Ishikawa (cell line): ENCODE data around the gene ZSWIM5.

Experiments used
- EP300 ChIP-seq: IDR thresholded peaks from 2 replicates; pipeline ENCODE4 v1.6.1; 2012; ENCODE audit warnings: borderline replicate concordance
- RAD21 ChIP-seq: IDR thresholded peaks from 2 replicates; pipeline ENCODE4 v1.6.1; 2012; ENCODE audit warnings: low read depth
- TF ChIP-seq, protein P1 (sequence below): IDR thresholded peaks from 2 replicates; pipeline ENCODE4 v1.6.1; 2012; ENCODE audit warnings: low read depth, mild to moderate bottlenecking

DNA sequence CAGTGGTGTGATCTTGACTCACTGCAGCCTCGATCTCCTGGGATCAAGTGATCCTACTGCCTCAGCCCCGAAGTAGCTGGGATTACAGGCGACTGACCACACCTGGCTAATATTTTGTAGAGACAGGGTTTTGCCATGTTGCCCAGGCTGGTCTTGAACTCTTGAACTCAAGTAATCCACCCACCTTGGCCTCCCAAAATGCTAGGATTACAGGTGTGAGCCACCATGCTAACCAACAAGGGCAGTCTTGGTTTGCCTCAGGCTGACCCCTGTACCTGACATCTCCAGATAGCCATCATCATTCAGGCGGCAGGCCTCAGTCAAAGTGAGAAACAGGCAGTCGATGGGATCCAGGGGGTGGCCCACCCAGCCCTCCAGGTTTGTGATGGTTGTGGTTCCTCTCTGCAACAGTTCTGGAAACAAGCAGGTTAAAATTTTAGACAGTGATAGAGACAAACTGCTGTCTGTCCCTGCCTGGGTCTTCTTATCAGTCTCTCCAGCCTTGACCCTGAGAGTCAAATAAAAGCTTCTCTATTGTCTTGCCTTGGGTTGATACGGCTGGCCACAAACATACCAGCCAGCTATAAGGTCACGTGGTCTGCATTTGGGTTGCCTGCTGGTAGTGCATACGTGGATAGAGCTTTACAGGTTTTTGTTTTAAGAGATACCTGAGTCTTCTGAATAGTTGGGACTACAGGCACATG lies 167.6 kb downstream of the ZSWIM5 start:
- TF ChIP-seq, protein P1, sequence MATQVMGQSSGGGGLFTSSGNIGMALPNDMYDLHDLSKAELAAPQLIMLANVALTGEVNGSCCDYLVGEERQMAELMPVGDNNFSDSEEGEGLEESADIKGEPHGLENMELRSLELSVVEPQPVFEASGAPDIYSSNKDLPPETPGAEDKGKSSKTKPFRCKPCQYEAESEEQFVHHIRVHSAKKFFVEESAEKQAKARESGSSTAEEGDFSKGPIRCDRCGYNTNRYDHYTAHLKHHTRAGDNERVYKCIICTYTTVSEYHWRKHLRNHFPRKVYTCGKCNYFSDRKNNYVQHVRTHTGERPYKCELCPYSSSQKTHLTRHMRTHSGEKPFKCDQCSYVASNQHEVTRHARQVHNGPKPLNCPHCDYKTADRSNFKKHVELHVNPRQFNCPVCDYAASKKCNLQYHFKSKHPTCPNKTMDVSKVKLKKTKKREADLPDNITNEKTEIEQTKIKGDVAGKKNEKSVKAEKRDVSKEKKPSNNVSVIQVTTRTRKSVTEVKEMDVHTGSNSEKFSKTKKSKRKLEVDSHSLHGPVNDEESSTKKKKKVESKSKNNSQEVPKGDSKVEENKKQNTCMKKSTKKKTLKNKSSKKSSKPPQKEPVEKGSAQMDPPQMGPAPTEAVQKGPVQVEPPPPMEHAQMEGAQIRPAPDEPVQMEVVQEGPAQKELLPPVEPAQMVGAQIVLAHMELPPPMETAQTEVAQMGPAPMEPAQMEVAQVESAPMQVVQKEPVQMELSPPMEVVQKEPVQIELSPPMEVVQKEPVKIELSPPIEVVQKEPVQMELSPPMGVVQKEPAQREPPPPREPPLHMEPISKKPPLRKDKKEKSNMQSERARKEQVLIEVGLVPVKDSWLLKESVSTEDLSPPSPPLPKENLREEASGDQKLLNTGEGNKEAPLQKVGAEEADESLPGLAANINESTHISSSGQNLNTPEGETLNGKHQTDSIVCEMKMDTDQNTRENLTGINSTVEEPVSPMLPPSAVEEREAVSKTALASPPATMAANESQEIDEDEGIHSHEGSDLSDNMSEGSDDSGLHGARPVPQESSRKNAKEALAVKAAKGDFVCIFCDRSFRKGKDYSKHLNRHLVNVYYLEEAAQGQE: no peak
- TF ChIP-seq RAD21 (no peak), EP300 (no peak)
